Subcutaneous adipose tissue (tissue), 4 donors: Measurements from ENCODE around the gene NRK. TPM values are rescaled to one million over a fixed set of nuclear protein-coding genes. Genes with fewer than 3 reads are reported as not detected.

Experiments used
- total RNA-seq, 4 donors: library from RNA; depleted of rRNA; stranded (reverse); fragments of >200 nt; gene quantifications; one replicate each; pipeline ENCODE4 v1.1.0, GENCODE V29; 2016
- TF ChIP-seq, protein P1 (sequence below): fragments of 450-650 bp; IDR thresholded peaks from one replicate; pipeline ENCODE4 v1.5.1; 2016; ENCODE audit warnings: low read depth, mild to moderate bottlenecking, control low read depth, antibody characterized with exemption, moderate library complexity

NRK gene
- total RNA-seq = 1 to 10 TPM in 1 of 4 donors, under 1 TPM in 3; 0.17 to 1.7 (median 0.52) TPM

DNA sequence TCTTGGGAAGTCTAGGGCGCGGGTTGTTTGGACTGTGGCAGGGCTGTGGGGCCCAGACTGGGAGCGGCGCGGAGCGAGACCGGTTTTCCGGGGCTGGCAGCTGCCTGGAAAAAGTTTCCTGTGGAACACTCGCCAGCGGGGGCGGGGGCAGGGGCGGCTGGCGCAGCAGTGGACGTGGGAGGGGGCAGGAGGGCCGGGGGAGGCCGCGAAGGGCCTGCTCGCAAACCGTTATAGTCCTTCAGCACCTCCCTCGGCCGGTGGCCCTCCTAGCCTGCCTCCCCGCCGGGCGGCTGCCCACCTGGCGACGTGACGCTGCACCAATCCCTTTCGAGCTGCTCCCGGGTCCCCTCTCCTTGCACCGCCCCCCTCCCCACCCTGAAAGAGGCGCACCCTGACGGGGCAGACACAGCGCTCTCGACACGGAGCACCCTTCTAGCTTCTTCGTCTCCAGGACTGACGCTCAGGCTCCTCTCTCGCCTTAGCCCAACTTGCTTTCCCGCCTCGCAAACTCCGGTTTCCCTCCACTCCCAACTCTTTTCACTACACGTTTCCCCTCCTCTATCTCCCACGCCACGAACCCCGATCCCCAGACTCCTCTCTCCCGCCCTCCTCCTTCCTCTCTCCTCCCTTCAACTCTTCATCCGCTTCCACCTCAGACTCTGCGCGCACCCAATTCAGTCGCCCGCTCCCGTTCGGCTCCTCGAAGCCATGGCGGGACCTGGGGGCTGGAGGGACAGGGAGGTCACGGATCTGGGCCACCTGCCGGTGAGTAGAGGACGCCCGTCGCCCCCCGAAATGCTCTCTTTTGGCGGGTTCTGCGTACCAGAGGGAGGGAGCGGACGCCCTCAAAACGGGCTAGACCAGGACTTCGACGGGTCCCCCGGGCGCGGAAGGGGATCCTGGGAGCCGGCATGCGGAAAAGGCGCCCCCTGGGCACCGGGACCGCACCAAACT lies at the start of gene NRK:
NRK (plus strand) TSS at position 402 of the 954 bp plus-strand sequence; CDS start at position 709, 307 bp downstream.
- TF ChIP-seq, protein P1, sequence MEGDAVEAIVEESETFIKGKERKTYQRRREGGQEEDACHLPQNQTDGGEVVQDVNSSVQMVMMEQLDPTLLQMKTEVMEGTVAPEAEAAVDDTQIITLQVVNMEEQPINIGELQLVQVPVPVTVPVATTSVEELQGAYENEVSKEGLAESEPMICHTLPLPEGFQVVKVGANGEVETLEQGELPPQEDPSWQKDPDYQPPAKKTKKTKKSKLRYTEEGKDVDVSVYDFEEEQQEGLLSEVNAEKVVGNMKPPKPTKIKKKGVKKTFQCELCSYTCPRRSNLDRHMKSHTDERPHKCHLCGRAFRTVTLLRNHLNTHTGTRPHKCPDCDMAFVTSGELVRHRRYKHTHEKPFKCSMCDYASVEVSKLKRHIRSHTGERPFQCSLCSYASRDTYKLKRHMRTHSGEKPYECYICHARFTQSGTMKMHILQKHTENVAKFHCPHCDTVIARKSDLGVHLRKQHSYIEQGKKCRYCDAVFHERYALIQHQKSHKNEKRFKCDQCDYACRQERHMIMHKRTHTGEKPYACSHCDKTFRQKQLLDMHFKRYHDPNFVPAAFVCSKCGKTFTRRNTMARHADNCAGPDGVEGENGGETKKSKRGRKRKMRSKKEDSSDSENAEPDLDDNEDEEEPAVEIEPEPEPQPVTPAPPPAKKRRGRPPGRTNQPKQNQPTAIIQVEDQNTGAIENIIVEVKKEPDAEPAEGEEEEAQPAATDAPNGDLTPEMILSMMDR = no peak

- TF ChIP-seq, protein P1 = no peak
Measured at GRCh38 chrX:105773801-105774200, 48.5 kb upstream of the NRK start.

DNA sequence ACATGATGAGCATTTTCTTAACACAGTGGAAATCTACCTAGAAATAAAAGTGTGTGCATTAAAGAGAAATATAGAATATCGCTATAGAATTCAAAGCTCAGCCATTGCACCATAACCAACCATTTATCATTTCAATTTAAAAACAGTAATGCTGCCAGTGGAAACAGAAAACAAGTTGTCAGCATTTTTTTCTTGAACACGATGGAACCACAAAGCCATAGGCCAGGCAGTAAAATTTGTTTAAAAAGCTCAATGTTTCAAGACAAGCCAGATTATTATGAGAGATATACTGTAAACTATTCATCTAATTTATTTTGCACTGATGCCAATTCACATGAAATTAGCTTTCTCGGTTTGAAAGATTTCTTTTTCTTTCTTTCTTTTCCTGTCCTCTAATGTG lies 46.7 kb upstream of the NRK start:
- TF ChIP-seq, protein P1 = no peak

DNA sequence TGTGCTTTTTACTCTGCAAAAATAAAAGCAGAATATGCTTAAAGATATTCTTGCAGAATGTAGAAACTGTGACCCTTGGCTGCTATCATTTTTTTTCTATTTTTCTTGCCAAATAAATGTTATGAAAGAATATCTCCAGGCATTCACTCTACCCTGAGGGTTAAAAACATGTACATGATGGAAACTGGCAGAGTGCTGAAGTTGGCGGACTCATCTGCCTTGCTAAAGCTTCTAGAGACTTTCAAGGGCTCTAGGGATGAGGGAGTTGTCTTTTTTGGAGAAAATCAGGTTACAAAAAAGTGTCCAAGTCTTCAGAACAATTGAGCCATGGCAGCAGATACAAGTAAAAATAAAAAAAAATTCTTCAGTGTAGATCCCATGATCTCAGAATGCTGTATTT lies 40.5 kb upstream of the NRK start:
- TF ChIP-seq, protein P1 = no peak

DNA sequence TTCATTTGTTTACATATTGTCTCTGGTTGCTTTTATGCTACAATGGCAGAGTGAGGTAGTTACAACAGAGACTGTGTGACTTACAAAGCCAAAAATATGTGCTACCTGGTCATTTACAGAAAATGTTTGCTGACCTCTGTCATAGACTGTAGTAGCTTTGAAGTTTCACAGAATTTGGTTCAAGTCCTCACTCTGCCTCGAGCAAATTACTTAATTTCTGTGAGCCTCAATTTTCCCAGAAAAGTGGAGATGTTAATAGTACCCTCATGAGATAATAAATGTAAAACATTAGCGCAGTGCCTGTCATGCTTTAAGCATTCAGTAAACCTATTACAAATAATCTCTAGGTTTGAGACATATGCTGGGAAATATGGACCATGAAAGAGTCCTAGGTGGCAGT lies 18.4 kb upstream of the NRK start:
- TF ChIP-seq, protein P1 = no peak

- TF ChIP-seq, protein P1 = no peak
Measured at GRCh38 chrX:105816517-105816916, 5.8 kb upstream of the NRK start.

- TF ChIP-seq, protein P1 = no peak
Measured at GRCh38 chrX:105820247-105820646, 2.1 kb upstream of the NRK start.
